OCI-LY1 (cell line): ENCODE data around the gene MMP21.

Source experiments
- CTCF ChIP-seq: fragments of 200-600 bp; sonication (generic), shearing (Covaris generic); IDR thresholded peaks from 2 replicates; pipeline ENCODE4 v1.5.1; 2017; ENCODE audit warnings: mild to moderate bottlenecking, antibody characterized with exemption, low read length, moderate library complexity, mixed read lengths
- EZH2 ChIP-seq: fragments of 200-600 bp; sonication (generic), shearing (Covaris generic); IDR thresholded peaks from 2 replicates; pipeline ENCODE4 v1.8.0; 2017; ENCODE audit warnings: borderline replicate concordance, mixed run types, mild to moderate bottlenecking, antibody characterized with exemption, low read length, moderate library complexity, mixed read lengths

- TF ChIP-seq CTCF (no peak), EZH2 (no peak)
Observed at GRCh38 chr10:125720002-125720382, 55.6 kb downstream of the MMP21 start.
